Naive thymus-derived CD4-positive, alpha-beta T cell (primary cell): Measurements from ENCODE around the gene SCN4A. TPM values are rescaled to one million over a fixed set of nuclear protein-coding genes. Genes with fewer than 3 reads are reported as not detected.
A peak's percentile ranks its signal among the peaks of the same experiment; 100 is the strongest.
"Not testable (repeated sequence)": the region's sequence is repeated elsewhere in the genome, so short reads cannot be mapped to it uniquely, and the experiment has no call there.

ENCODE experiments used
- ATAC-seq: fragments of 150-1000 bp; cut with Tn5 transposase; 2 replicates; pipeline ENCODE4 v1.10.0; 2021; ENCODE audit warnings: mild to moderate bottlenecking, moderate library complexity
- CTCF ChIA-PET: fragments of 350-600 bp; sonication (Branson Sonifier 250); formaldehyde crosslinking; loops from one replicate; lab custom pipeline; 2021; ENCODE audit warnings: antibody characterized with exemption; lab: Charles Lee
- POLR2A ChIA-PET: fragments of 350-600 bp; sonication (Branson Sonifier 250); formaldehyde crosslinking; loops from one replicate; lab custom pipeline; 2021; ENCODE audit warnings: antibody characterized with exemption, inconsistent platforms; lab: Charles Lee
- DNase-seq, 9 donors: peaks; one replicate each; pipeline versions ENCODE4 v3.0.0 to v3.0.0-alpha.2; 2020 to 2022; ENCODE audit warnings: mixed read lengths in 1 of 9
- H3K27ac ChIP-seq: one replicate; pipeline ENCODE4 v1.7.0; 2013; ENCODE audit warnings: mild to moderate bottlenecking, low read depth, low read length, moderate library complexity
- H3K27me3 ChIP-seq, 2 donors: one replicate each; pipeline ENCODE4 v1.7.0; 2013; ENCODE audit warnings: low read length in 2 of 2, mild to moderate bottlenecking in 2 of 2, moderate library complexity in 2 of 2; ENCODE audit not compliant: control insufficient read depth in 2 of 2, insufficient read depth in 2 of 2
- H3K36me3 ChIP-seq, 3 experiments: 1 replicate in 2 of 3; 2 replicates in 1 of 3; pipeline ENCODE4 v1.7.0; 2013; ENCODE audit warnings: low read length in 3 of 3, mild to moderate bottlenecking in 3 of 3, moderate library complexity in 1 of 3; ENCODE audit not compliant: insufficient read depth in 3 of 3, control insufficient read depth in 2 of 3
- H3K4me1 ChIP-seq, 2 donors: one replicate each; pipeline ENCODE4 v1.7.0; 2013; ENCODE audit warnings: low read length in 2 of 2, mild to moderate bottlenecking in 2 of 2, moderate library complexity in 1 of 2; ENCODE audit not compliant: control insufficient read depth in 2 of 2, insufficient read depth in 2 of 2
- H3K4me3 ChIP-seq: 2 replicates; pipeline ENCODE4 v1.7.0; 2013; ENCODE audit warnings: mild to moderate bottlenecking, low read length
- H3K9me3 ChIP-seq, 3 experiments: 1 replicate in 2 of 3; 2 replicates in 1 of 3; pipeline ENCODE4 v1.7.0; 2013; ENCODE audit warnings: low read length in 3 of 3; ENCODE audit not compliant: control insufficient read depth in 2 of 3
- H3K27ac Mint-ChIP-seq, 9 donors: one replicate each; pipeline ENCODE4 v1.8.0; 2020 to 2022; ENCODE audit warnings: mixed read lengths in 9 of 9, mild to moderate bottlenecking in 8 of 9, moderate library complexity in 5 of 9, inconsistent platforms in 2 of 9
- H3K27me3 Mint-ChIP-seq, 5 donors: one replicate each; pipeline ENCODE4 v1.8.0; 2021 to 2022; ENCODE audit warnings: mixed read lengths in 5 of 5, mild to moderate bottlenecking in 1 of 5
- H3K36me3 Mint-ChIP-seq, 5 donors: one replicate each; pipeline ENCODE4 v1.8.0; 2020 to 2022; ENCODE audit warnings: mixed read lengths in 5 of 5, mild to moderate bottlenecking in 3 of 5, inconsistent platforms in 1 of 5
- H3K4me1 Mint-ChIP-seq, 7 donors: one replicate each; pipeline ENCODE4 v1.8.0; 2020 to 2022; ENCODE audit warnings: mixed read lengths in 7 of 7, mild to moderate bottlenecking in 3 of 7, inconsistent platforms in 1 of 7
- H3K4me3 Mint-ChIP-seq, 10 donors: one replicate each; pipeline ENCODE4 v1.8.0; 2020 to 2022; ENCODE audit warnings: mild to moderate bottlenecking in 10 of 10, mixed read lengths in 10 of 10, moderate library complexity in 6 of 10, inconsistent platforms in 2 of 10
- H3K9me3 Mint-ChIP-seq, 11 donors: one replicate each; pipeline ENCODE4 v1.8.0; 2020 to 2022; ENCODE audit warnings: mixed read lengths in 11 of 11, mild to moderate bottlenecking in 4 of 11, inconsistent platforms in 1 of 11, moderate library complexity in 1 of 11
- intact Hi-C, 2 donors: fragments of 100-400 bp; cut with micrococcal nuclease; formaldehyde crosslinking; loops; one replicate each; pipeline ENCODE4 v1.15.1; 2023
- polyA plus RNA-seq, 2 donors: library from polyadenylated mRNA; unstranded; fragments of 300-500 nt; fragmentation: Illumina TruSeq; gene quantifications; one replicate each; pipeline ENCODE4 v1.2.3, GENCODE V29; 2021
- total RNA-seq, 6 experiments: library from RNA in 5 of 6; stranded (reverse) in 5 of 6; gene quantifications; 1 replicate in 5 of 6; 2 replicates in 1 of 6; pipeline ENCODE4 v1.2.3 and lab custom pipeline; 2021 to 2026

The SCN4A gene
- total and polyA plus RNA-seq, 7 experiments from 2014 or later: 0.03 to 0.15 (median 0.07) TPM; not detected in 3

DNA sequence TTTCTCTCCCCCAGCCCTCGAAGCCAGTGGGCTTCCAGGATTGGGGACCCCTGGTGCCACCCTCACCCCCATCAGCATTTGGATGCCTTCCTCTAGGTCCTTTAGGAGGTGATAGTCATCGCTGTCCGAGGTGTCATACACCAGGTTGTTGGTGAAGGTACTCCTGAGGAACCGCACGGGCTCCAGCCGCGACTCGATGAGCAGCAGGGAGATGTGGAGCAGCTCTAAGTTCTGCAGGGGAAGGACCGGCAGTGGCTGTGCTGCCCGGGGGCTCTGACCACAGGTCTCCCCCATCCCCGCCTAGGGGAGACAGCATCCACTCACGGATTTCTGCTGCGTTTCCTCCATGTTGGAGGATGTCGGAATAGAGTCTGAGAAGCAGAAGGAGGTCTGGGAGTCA is 62.6 kb downstream of the SCN4A start:
- Histone ChIP-seq H3K4me1 (no peaks in the 10 kb centered on the region), H3K36me3 (no peaks in the 10 kb centered on the region), H3K4me3 (no peak overlapping the region), H3K9me3 (no peaks in the 10 kb centered on the region), H3K27me3 (no peaks in the 10 kb centered on the region), H3K27ac (no peak overlapping the region)
- ChIA-PET CTCF (interaction anchor here (0.9 to 3.4 kb wide), 9 partner anchors 14 to 236 kb away, joined by 3 to 22 read pairs (median 4); partner anchors contain the start of genes CD79B and ICAM2), POLR2A (no interaction called here)
- no peak overlapping the region for H3K27ac Mint-ChIP-seq
- H3K4me3 Mint-ChIP-seq: no peak overlapping the region
- peaks cover 0 to 27% (median 0%) of the 10 kb centered on the region in 5 donors for H3K27me3 Mint-ChIP-seq
- no peaks in the 10 kb centered on the region for H3K9me3 Mint-ChIP-seq
- H3K36me3 Mint-ChIP-seq: no peaks in the 10 kb centered on the region
- ATAC-seq: no peak
- intact Hi-C loops: loop anchor here (2.0 to 5.0 kb wide), 6 partner anchors 37 to 373 kb away; no protein-coding TSS in a partner anchor
- H3K4me1 Mint-ChIP-seq: peaks cover 0 to 10% (median 0%) of the 10 kb centered on the region in 7 donors
- no peak for DNase-seq

DNA sequence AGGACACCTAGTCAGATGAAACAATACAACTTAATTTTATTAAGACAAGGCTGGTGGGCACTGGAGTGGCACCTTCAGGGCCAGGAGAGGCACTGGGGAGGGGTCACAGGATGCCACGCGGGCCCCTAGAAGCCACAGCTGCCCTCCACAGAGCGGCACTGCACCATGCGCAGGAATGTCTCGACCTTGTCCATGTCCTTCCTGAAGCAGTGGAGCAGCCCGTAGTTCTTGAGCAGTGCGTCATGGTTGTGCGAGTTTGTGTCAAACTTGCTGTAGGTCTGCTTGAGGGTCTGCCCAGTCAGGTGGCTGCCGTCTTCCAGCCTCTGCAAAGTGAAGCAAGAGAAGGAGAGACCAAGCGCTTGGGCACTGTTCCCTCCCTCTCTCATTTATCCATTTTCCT is 63.1 kb downstream of the SCN4A start:
- H3K27ac Mint-ChIP-seq, POLR2A ChIA-PET, H3K4me1 ChIP-seq, H3K36me3 ChIP-seq, H3K36me3 Mint-ChIP-seq, H3K9me3 Mint-ChIP-seq, DNase-seq, ATAC-seq, H3K9me3 ChIP-seq, H3K27ac ChIP-seq, H3K27me3 ChIP-seq, H3K4me1 Mint-ChIP-seq, CTCF ChIA-PET, intact Hi-C loops, H3K4me3 ChIP-seq, H3K4me3 Mint-ChIP-seq: not testable (repeated sequence)
- peaks cover 0 to 27% (median 0%) of the 10 kb centered on the region in 5 donors for H3K27me3 Mint-ChIP-seq

DNA sequence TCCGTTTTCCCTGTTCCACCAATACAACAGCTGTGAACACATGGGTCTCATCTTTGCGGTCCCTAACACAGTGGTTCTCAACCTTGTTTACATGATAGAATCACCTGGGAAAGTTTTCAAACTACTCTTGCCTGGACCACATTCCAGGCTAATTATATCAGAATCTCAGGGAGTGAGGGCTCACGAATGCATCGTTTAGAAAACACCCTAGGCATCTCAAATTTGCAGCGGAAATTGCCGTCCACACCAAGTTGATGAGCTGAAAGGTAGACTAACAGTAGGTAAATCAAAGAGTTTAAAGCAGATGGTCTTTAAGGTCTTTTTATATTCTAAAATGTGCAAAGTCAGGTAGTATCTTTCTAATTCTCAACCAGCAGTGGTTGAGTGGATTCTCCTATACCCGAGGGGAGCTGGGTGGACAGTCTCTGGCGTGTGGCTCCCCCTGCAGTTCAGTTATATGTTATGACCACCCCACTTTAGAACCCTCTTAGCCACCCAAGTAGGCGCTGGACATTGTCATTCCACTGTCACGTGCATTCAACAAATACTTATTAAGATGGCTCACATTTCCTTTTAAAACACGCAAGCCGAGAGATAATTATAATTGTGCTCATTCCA is 65.4 kb downstream of the SCN4A start:
- ATAC-seq, POLR2A ChIA-PET, H3K27ac Mint-ChIP-seq, intact Hi-C loops, H3K36me3 Mint-ChIP-seq, H3K4me3 ChIP-seq, H3K27me3 ChIP-seq, H3K4me3 Mint-ChIP-seq, H3K4me1 Mint-ChIP-seq, H3K27ac ChIP-seq, H3K4me1 ChIP-seq, H3K9me3 Mint-ChIP-seq, H3K36me3 ChIP-seq, H3K9me3 ChIP-seq, DNase-seq: not testable (repeated sequence)
- CTCF ChIA-PET: interaction anchor here (0.6 to 0.7 kb wide), 2 partner anchors 12 to 414 kb away, joined by 3 read pairs; no protein-coding TSS in a partner anchor
- peaks cover 0 to 40% (median 0%) of the 10 kb centered on the region in 5 donors for H3K27me3 Mint-ChIP-seq

- H3K27ac Mint-ChIP-seq, intact Hi-C loops: not testable (repeated sequence)
These were observed 67.9 kb downstream of the SCN4A start for GRCh38 chr17:63904796-63905195.

DNA sequence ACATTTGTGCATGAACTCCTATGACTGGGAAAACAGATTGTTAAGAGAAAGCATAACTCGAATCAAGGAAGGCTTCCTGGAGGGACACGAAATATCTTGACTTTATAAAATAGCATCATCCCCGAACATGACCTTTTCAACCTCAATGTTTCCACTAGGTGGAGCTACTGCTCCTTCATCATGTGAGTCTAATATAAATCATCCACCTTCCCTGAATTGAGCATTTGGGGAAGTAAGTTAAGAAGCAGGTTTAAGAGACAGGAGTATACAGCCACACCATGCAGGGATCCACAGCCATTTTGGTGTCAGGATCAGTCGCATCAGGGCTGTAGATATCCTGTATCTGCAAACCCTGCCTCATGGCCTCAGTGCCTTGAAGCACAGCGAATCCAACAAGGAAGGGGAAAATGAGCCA is 68.9 kb downstream of the SCN4A start:
- H3K4me3 ChIP-seq, H3K27ac Mint-ChIP-seq, H3K4me3 Mint-ChIP-seq, intact Hi-C loops, POLR2A ChIA-PET, H3K9me3 Mint-ChIP-seq, H3K27ac ChIP-seq, H3K4me1 ChIP-seq, H3K36me3 Mint-ChIP-seq, H3K9me3 ChIP-seq, H3K27me3 ChIP-seq, H3K36me3 ChIP-seq: not testable (repeated sequence)
- peak in 6 of 9 donors; percentile 27 to 57 (median 46) for DNase-seq
- Mint-ChIP-seq H3K4me1 (peaks cover 0 to 12% (median 3%) of the 10 kb centered on the region in 7 donors), H3K27me3 (peaks cover 0 to 42% (median 0%) of the 10 kb centered on the region in 5 donors)
- CTCF ChIA-PET: interaction anchor here (0.8 kb wide), 1 partner anchor 378 kb away, joined by 3 read pairs; no protein-coding TSS in a partner anchor
- ATAC-seq: peak; percentile 87

More at GRCh38 chr17:63904796-63905195, 67.9 kb downstream of the SCN4A start:
- H3K36me3 Mint-ChIP-seq, H3K27me3 ChIP-seq, H3K4me1 ChIP-seq, H3K36me3 ChIP-seq, ATAC-seq, H3K9me3 Mint-ChIP-seq, H3K27ac ChIP-seq, DNase-seq, H3K9me3 ChIP-seq, POLR2A ChIA-PET, H3K4me1 Mint-ChIP-seq, H3K4me3 ChIP-seq, H3K4me3 Mint-ChIP-seq: not testable (repeated sequence)
- H3K27me3 Mint-ChIP-seq: peaks cover 0 to 47% (median 0%) of the 10 kb centered on the region in 5 donors
- CTCF ChIA-PET: interaction anchor here (0.7 to 1.3 kb wide), 6 partner anchors 13 to 272 kb away, joined by 3 to 5 read pairs (median 3); no protein-coding TSS in a partner anchor

DNA sequence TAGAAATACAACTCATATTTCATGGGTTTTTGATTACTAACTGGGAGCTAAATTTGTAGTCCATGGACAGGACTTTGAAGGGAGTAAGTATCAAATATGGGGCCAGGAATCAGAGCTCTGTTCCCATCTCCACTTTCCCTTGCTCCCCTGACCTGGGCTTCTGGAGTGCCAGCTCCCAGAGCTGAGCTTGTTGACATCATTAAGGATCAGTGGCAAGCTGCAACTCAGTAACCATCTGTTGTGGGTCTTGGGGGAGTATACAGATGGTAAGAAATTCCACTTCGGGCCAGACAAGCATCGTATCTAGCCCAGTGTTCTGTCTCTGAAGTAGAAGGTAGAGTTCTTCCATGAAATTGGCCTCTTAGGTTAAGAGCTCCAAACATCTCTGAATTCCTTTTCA is 70.7 kb downstream of the SCN4A start:
- Mint-ChIP-seq H3K27me3 (peaks cover 0 to 31% (median 0%) of the 10 kb centered on the region in 5 donors), H3K4me1 (peaks cover 0 to 12% (median 3%) of the 10 kb centered on the region in 7 donors)
- ATAC-seq, H3K36me3 ChIP-seq, H3K27ac Mint-ChIP-seq, H3K4me1 ChIP-seq, POLR2A ChIA-PET, DNase-seq, H3K9me3 Mint-ChIP-seq, H3K27me3 ChIP-seq, H3K9me3 ChIP-seq, intact Hi-C loops, H3K4me3 Mint-ChIP-seq, H3K27ac ChIP-seq, H3K4me3 ChIP-seq, H3K36me3 Mint-ChIP-seq: not testable (repeated sequence)
- CTCF ChIA-PET: interaction anchor here (0.6 to 1.7 kb wide), 7 partner anchors 10 to 732 kb away, joined by 3 to 5 read pairs (median 4); partner anchors contain the start of gene ICAM2
